ENCODE measurements around the gene LTK. TPM values are rescaled to one million over a fixed set of nuclear protein-coding genes. Genes with fewer than 3 reads are reported as not detected.

The LTK gene
- total and polyA plus RNA-seq, 2 of the 8 experiments (the other 6 are each of a cell fraction or from before 2014, with no cell fraction given), result 0.05 to 0.19 TPM

- Histone ChIP-seq H4K91ac (replicated peaks; ENCODE audit: insufficient read length, low read length) (no peak overlapping the region), H4K8ac (ENCODE audit: extremely low read depth, insufficient read depth, low read length) (no peak overlapping the region), H3K27ac (ENCODE audit: low read depth, low read length) (no peak overlapping the region), H3K18ac (ENCODE audit: extremely low read depth, low read length) (no peak overlapping the region), H2BK120ac (replicated peaks; ENCODE audit: low read depth, low read length) (no peak overlapping the region), H3K79me2 (ENCODE audit: control insufficient read depth in 1 of 2, insufficient read depth in 2 of 2, low read length in 2 of 2) (no peaks in the 10 kb centered on the region), H3K27me3 (replicated peaks in 1 of 4; ENCODE audit: control insufficient read depth in 3 of 4, extremely low read depth in 1 of 4, insufficient read depth in 3 of 4, low read length in 3 of 4) (no peaks in the 10 kb centered on the region), H2BK20ac (ENCODE audit: low read length) (no peak overlapping the region), H3K9ac (replicated peaks in 1 of 4; ENCODE audit: extremely low read depth in 1 of 4, low read depth in 3 of 4, low read length in 3 of 4) (no peak overlapping the region), H4K20me1 (replicated peaks in 1 of 2; ENCODE audit: control insufficient read depth in 1 of 2, insufficient read depth in 2 of 2, low read length in 2 of 2) (peaks cover 3% of the 10 kb centered on the region in 2 experiments), H4K5ac (ENCODE audit: insufficient read length, low read depth, low read length) (no peak overlapping the region), H3K9me3 (ENCODE audit: insufficient read depth in 2 of 2, low read depth in 1 of 2, low read length in 1 of 2) (no peaks in the 10 kb centered on the region; a peak in 1 of 4 replicates), H3K4me2 (ENCODE audit: insufficient read depth in 1 of 2, low read depth in 2 of 2, low read length in 2 of 2) (no peak overlapping the region), H3K4me3 (ENCODE audit: extremely low read depth in 1 of 4, insufficient read depth in 2 of 4, low read depth in 3 of 4, low read length in 4 of 4) (no peak overlapping the region), H3K23ac (ENCODE audit: insufficient read length) (no peak overlapping the region), H3K4me1 (replicated peaks in 1 of 4; ENCODE audit: control insufficient read depth in 3 of 4, insufficient read depth in 4 of 4, low read length in 3 of 4) (no peaks in the 10 kb centered on the region), H2AK5ac (ENCODE audit: low read depth, low read length) (no peak overlapping the region), H3K56ac (replicated peaks; ENCODE audit: insufficient read length, low read depth, low read length) (no peak overlapping the region), H3K4ac (replicated peaks; ENCODE audit: insufficient read length, low read depth, low read length) (no peak overlapping the region), H2BK5ac (ENCODE audit: low read depth, low read length) (no peak overlapping the region), H3K14ac (ENCODE audit: insufficient read length) (no peak overlapping the region), H3K23me2 (ENCODE audit: low read depth, low read length) (no peaks in the 10 kb centered on the region), H3K36me3 (ENCODE audit: control insufficient read depth in 2 of 4, insufficient read depth in 4 of 4, low read length in 3 of 4) (peaks cover 0 to 39% (median 13%) of the 10 kb centered on the region in 4 experiments; a peak in 6 of 8 replicates), H2AFZ (ENCODE audit: low read length) (no peak overlapping the region), H2BK12ac (ENCODE audit: low read depth, low read length) (no peak overlapping the region), H2BK15ac (ENCODE audit: low read length) (no peak overlapping the region), H3K79me1 (ENCODE audit: low read depth, low read length) (no peaks in the 10 kb centered on the region)
- WGBS, 2 experiments (ENCODE audit: extremely low coverage in 1 of 2, insufficient coverage in 1 of 2, insufficient read length in 1 of 2, insufficient replicate concordance in 2 of 2, low coverage in 1 of 2, low lambda C conversion rate in 2 of 2, missing lambda C conversion rate in 1 of 2), result 93% methylated on average over 17 of the region's 17 CpGs; no CpG with 5 or more reads in 1 of the 2 experiments
- DNase-seq (ENCODE audit: low read depth in 1 of 2, low spot score in 2 of 2) (no peak), FAIRE-seq (no peak)
- CTCF ChIA-PET (ENCODE audit: partially characterized antibody), result interaction anchor here (1.6 to 3.8 kb wide), 2 partner anchors 14 to 55 kb away, joined by 4 to 10 read pairs; no protein-coding TSS in a partner anchor
- POLR2A ChIA-PET (ENCODE audit: partially characterized antibody), result interaction anchor here (1.0 to 1.2 kb wide), 2 partner anchors 8 to 14 kb away, joined by 3 to 4 read pairs; no protein-coding TSS in a partner anchor
- TF ChIP-seq RBBP5 (IDR thresholded peaks at IDR 0.05; ENCODE audit: borderline replicate concordance, low read depth, low read length) (no peak), CEBPB (IDR thresholded peaks at IDR 0.05; ENCODE audit: low read depth, low read length) (no peak), E2F6 (IDR thresholded peaks at IDR 0.05) (no peak), CBX5 (IDR thresholded peaks at IDR 0.05; ENCODE audit: low read depth, low read length) (no peak), SRF (IDR thresholded peaks at IDR 0.05; ENCODE audit: low read depth, low read length) (no peak), POU5F1 (IDR thresholded peaks at IDR 0.05; ENCODE audit: low read depth, low read length) (no peak), FOSL1 (IDR thresholded peaks at IDR 0.05; ENCODE audit: insufficient read depth, low read depth, low read length) (no peak), TCF12 (IDR thresholded peaks at IDR 0.05; ENCODE audit: low read depth, low read length) (no peak), TEAD4 (IDR thresholded peaks at IDR 0.05; ENCODE audit: low read depth, low read length) (no peak), RAD21 (IDR thresholded peaks at IDR 0.05 in 1 of 2, conservative IDR thresholded peaks at IDR 0.05 in 1 of 2; ENCODE audit: low read depth in 2 of 2, low read length in 2 of 2) (no peak), JUND (IDR thresholded peaks at IDR 0.05; ENCODE audit: low read length) (no peak), EZH2 (IDR thresholded peaks at IDR 0.05; ENCODE audit: low read depth, low read length, severe bottlenecking) (no peak)
These were observed 7.0 kb upstream of the LTK start for GRCh38 chr15:41520636-41521035.

All from H1 (cell line).